DND-41 (cell line): ENCODE results near the gene NRP1.

Experiments used
- ATAC-seq: fragments of 200-7000 bp; cut with Tn5 transposase; 3 replicates; pipeline ENCODE4 v1.9.1; 2021; ENCODE audit warnings: low read depth; ENCODE audit not compliant: insufficient read depth
- DNase-seq: peaks from one replicate; pipeline ENCODE4 v3.0.0-alpha.2; 2020
- H2AFZ ChIP-seq: 2 replicates; pipeline ENCODE4 v1.6.0; 2012; ENCODE audit warnings: low read depth, low read length
- H3K27ac ChIP-seq: 2 replicates; pipeline ENCODE4 v1.5.1; 2012; ENCODE audit warnings: low read length, inconsistent platforms
- H3K27me3 ChIP-seq: fragments of 200-600 bp; sonication (generic); 2 replicates; pipeline ENCODE4 v1.6.0; 2012; ENCODE audit warnings: low read length, mild to moderate bottlenecking, inconsistent platforms; ENCODE audit not compliant: insufficient read depth, poor library complexity
- H3K36me3 ChIP-seq: 2 replicates; pipeline ENCODE4 v1.5.1; 2012; ENCODE audit warnings: low read length, inconsistent platforms; ENCODE audit not compliant: insufficient read depth
- H3K4me1 ChIP-seq: 2 replicates; pipeline ENCODE4 v1.5.1; 2012; ENCODE audit warnings: mild to moderate bottlenecking, low read length; ENCODE audit not compliant: insufficient read depth
- H3K4me2 ChIP-seq: 2 replicates; pipeline ENCODE4 v1.6.0; 2012; ENCODE audit warnings: mild to moderate bottlenecking, moderate library complexity, low read length, inconsistent platforms; ENCODE audit not compliant: insufficient read depth
- H3K4me3 ChIP-seq, 2 experiments: fragments of 200-600 bp in 1 of 2; shearing (Covaris generic) in 1 of 2; 2 replicates each; pipeline ENCODE4 v1.5.1; 2012 to 2016; ENCODE audit warnings: inconsistent platforms in 2 of 2, low read length in 2 of 2, mild to moderate bottlenecking in 2 of 2, low read depth in 1 of 2, moderate library complexity in 1 of 2
- H3K79me2 ChIP-seq: 2 replicates; pipeline ENCODE4 v1.6.0; 2012; ENCODE audit warnings: low read length, inconsistent platforms; ENCODE audit not compliant: insufficient read depth
- H3K9ac ChIP-seq: 2 replicates; pipeline ENCODE4 v1.6.0; 2012; ENCODE audit warnings: low read depth, mild to moderate bottlenecking, inconsistent platforms, low read length, moderate library complexity
- H3K9me3 ChIP-seq: 2 replicates; pipeline ENCODE4 v1.5.1; 2012; ENCODE audit warnings: low read length, moderate library complexity, mild to moderate bottlenecking, inconsistent platforms; ENCODE audit not compliant: insufficient read depth, severe bottlenecking
- H4K20me1 ChIP-seq: 2 replicates; pipeline ENCODE4 v1.6.0; 2012; ENCODE audit warnings: low read length; ENCODE audit not compliant: insufficient read depth
- CTCF ChIP-seq: IDR thresholded peaks from 2 replicates; pipeline ENCODE4 v1.5.1; 2012; ENCODE audit warnings: borderline replicate concordance, low read length, moderate library complexity, mild to moderate bottlenecking; ENCODE audit not compliant: poor library complexity, severe bottlenecking; ENCODE audit errors: extremely low read depth
- EZH2 ChIP-seq: IDR thresholded peaks from 3 replicates; pipeline ENCODE4 v1.6.1; 2012; ENCODE audit warnings: borderline replicate concordance, low read depth, mild to moderate bottlenecking, moderate library complexity, low read length, inconsistent platforms; ENCODE audit not compliant: severe bottlenecking

Gene NRP1

GRCh38 chr10:33274096-33274785 is 60.2 kb downstream of the NRP1 start:
- H3K9me3 ChIP-seq, result no peaks in the 10 kb centered on the region
- H3K4me3 ChIP-seq, result no peak overlapping the region
- no peak overlapping the region for H3K27ac ChIP-seq
- DNase-seq (no peak), ATAC-seq (no peak)
- no peaks in the 10 kb centered on the region for H3K79me2 ChIP-seq
- H4K20me1 ChIP-seq, result no peaks in the 10 kb centered on the region
- TF ChIP-seq EZH2, result no peak
- no peak for TF ChIP-seq CTCF
- H3K27me3 ChIP-seq, result no peaks in the 10 kb centered on the region
- no peaks in the 10 kb centered on the region for H3K36me3 ChIP-seq
- H3K4me1 ChIP-seq, result no peaks in the 10 kb centered on the region
- no peak overlapping the region for H3K4me2 ChIP-seq
- no peak overlapping the region for H3K9ac ChIP-seq
- H2AFZ ChIP-seq, result no peak overlapping the region

GRCh38 chr10:33273295-33274002 is 61.0 kb downstream of the NRP1 start:
- H3K4me3 ChIP-seq, result no peak overlapping the region
- H3K4me2 ChIP-seq, result no peak overlapping the region

GRCh38 chr10:33272635-33273034 is 61.8 kb downstream of the NRP1 start:
- ATAC-seq (no peak), DNase-seq (no peak)
- Histone ChIP-seq H3K27ac (no peak overlapping the region), H3K9ac (no peak overlapping the region), H2AFZ (no peak overlapping the region), H3K4me1 (no peaks in the 10 kb centered on the region), H4K20me1 (no peaks in the 10 kb centered on the region), H3K79me2 (no peaks in the 10 kb centered on the region), H3K36me3 (no peaks in the 10 kb centered on the region), H3K4me2 (no peak overlapping the region), H3K4me3 (no peak overlapping the region), H3K27me3 (no peaks in the 10 kb centered on the region), H3K9me3 (no peaks in the 10 kb centered on the region)
- TF ChIP-seq CTCF, result no peak
- no peak for TF ChIP-seq EZH2

More at GRCh38 chr10:33273295-33274002, 61.0 kb downstream of the NRP1 start:
- Histone ChIP-seq H2AFZ (no peak overlapping the region), H3K27ac (no peak overlapping the region), H3K4me1 (no peaks in the 10 kb centered on the region), H3K9ac (no peak overlapping the region), H4K20me1 (no peaks in the 10 kb centered on the region), H3K9me3 (no peaks in the 10 kb centered on the region), H3K36me3 (no peaks in the 10 kb centered on the region), H3K27me3 (no peaks in the 10 kb centered on the region), H3K79me2 (no peaks in the 10 kb centered on the region)
- ATAC-seq, result no peak
- TF ChIP-seq CTCF (no peak), EZH2 (no peak)
- DNase-seq, result no peak
